ENCODE results near the gene STARD3NL.

The STARD3NL gene

DNA sequence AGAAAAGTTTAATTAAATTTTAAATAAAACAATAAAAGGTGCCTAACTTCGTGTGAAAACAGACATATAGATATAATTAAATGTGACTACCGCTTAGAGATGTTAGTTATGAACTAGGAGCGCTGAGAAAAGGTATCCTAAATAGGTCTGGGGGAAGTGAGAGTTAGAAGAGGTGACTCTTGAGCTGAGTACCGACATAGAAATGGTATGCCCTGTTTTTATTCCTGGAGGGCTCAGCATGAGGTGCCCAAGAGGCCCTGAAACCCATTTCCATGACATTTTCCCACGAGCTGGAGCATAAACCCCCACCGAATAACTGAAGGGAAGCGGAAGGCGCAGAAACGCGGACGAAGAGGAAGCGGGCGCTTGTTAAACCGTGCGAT lies 433 bp upstream of the STARD3NL start:
- Histone ChIP-seq H4K20me1 (ENCODE audit: insufficient read depth) (no peaks in the 10 kb centered on the region), H3K4me1 (ENCODE audit: low read depth, poor library complexity, severe bottlenecking) (peaks cover 15% of the 10 kb centered on the region)

GRCh38 chr7:38178695-38179344 lies 775 bp downstream of the STARD3NL start:
- Histone ChIP-seq H3K4me3 (IDR thresholded peaks at IDR 0.05; ENCODE audit: insufficient read depth, low read depth, low read length) (no peak overlapping the region), H3K27me3 (ENCODE audit: insufficient read depth, low read depth) (no peaks in the 10 kb centered on the region), H3K9ac (peak overlapping the region; percentile 53; the same call in 1 of the 2 replicates), H3K79me2 (ENCODE audit: insufficient read depth, low read depth) (no peaks in the 10 kb centered on the region), H3K27ac (no peak overlapping the region), H3K4me1 (ENCODE audit: low read depth, poor library complexity, severe bottlenecking) (peaks cover 15% of the 10 kb centered on the region), H2AFZ (ENCODE audit: low read depth) (peak overlapping the region; percentile 96), H3K4me2 (peak overlapping the region; percentile 67), H4K20me1 (ENCODE audit: insufficient read depth) (no peaks in the 10 kb centered on the region), H3K36me3 (ENCODE audit: insufficient read depth) (no peaks in the 10 kb centered on the region)
- TF ChIP-seq, protein P1, sequence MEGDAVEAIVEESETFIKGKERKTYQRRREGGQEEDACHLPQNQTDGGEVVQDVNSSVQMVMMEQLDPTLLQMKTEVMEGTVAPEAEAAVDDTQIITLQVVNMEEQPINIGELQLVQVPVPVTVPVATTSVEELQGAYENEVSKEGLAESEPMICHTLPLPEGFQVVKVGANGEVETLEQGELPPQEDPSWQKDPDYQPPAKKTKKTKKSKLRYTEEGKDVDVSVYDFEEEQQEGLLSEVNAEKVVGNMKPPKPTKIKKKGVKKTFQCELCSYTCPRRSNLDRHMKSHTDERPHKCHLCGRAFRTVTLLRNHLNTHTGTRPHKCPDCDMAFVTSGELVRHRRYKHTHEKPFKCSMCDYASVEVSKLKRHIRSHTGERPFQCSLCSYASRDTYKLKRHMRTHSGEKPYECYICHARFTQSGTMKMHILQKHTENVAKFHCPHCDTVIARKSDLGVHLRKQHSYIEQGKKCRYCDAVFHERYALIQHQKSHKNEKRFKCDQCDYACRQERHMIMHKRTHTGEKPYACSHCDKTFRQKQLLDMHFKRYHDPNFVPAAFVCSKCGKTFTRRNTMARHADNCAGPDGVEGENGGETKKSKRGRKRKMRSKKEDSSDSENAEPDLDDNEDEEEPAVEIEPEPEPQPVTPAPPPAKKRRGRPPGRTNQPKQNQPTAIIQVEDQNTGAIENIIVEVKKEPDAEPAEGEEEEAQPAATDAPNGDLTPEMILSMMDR (conservative IDR thresholded peaks at IDR 0.05; ENCODE audit: low read depth, low read length): no peak

More for the DNA sequence above, 433 bp upstream of the STARD3NL start:
- Histone ChIP-seq H3K9ac (peak overlapping the region; percentile 31; the same call in 1 of the 2 replicates), H2AFZ (ENCODE audit: low read depth) (peak overlapping the region; percentile 96), H3K4me3 (IDR thresholded peaks at IDR 0.05; ENCODE audit: insufficient read depth, low read depth, low read length) (no peak overlapping the region), H3K79me2 (ENCODE audit: insufficient read depth, low read depth) (no peaks in the 10 kb centered on the region), H3K27me3 (ENCODE audit: insufficient read depth, low read depth) (no peaks in the 10 kb centered on the region), H3K4me2 (peak overlapping the region; percentile 44), H3K27ac (peak overlapping the region; percentile 15; the same call in 1 of the 2 replicates), H3K36me3 (ENCODE audit: insufficient read depth) (no peaks in the 10 kb centered on the region)
- TF ChIP-seq, protein P1 (conservative IDR thresholded peaks at IDR 0.05; ENCODE audit: low read depth, low read length): no peak

DNA sequence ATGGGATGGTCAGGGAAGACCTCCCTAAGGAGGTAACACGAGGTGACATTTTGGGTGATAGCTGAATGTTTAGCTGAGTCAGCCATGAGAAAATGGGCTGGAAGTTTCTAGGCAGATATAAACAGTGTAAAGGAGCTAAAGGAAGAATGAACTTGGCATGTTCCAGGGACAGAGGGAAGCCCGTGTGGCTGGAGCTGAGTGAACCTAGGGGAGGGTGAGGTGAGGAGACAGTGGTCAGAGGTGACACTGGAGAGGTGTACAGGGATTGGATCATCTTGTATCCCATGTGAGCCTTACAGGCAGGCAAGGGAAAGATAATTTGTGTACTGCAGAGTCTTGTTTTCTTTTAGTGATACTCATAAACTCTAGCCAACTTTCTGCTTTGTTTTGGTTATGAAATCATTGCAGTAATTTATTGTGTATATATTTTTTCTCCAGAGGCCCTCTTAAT lies 1.8 kb downstream of the STARD3NL start:
- no peaks in the 10 kb centered on the region for H3K36me3 ChIP-seq (ENCODE audit: insufficient read depth)
- H3K9ac ChIP-seq: no peak overlapping the region
- H3K27ac ChIP-seq: no peak overlapping the region
- H3K27me3 ChIP-seq (ENCODE audit: insufficient read depth, low read depth): no peaks in the 10 kb centered on the region
- H3K4me2 ChIP-seq: peak overlapping the region; percentile 67; the same call in 1 of the 2 replicates
- no peak overlapping the region for H3K4me3 ChIP-seq (IDR thresholded peaks at IDR 0.05; ENCODE audit: insufficient read depth, low read depth, low read length)
- peaks cover 15% of the 10 kb centered on the region for H3K4me1 ChIP-seq (ENCODE audit: low read depth, poor library complexity, severe bottlenecking)
- no peak overlapping the region for H2AFZ ChIP-seq (ENCODE audit: low read depth)
- H4K20me1 ChIP-seq (ENCODE audit: insufficient read depth): no peaks in the 10 kb centered on the region
- TF ChIP-seq, protein P1 (conservative IDR thresholded peaks at IDR 0.05; ENCODE audit: low read depth, low read length): no peak
- no peaks in the 10 kb centered on the region for H3K79me2 ChIP-seq (ENCODE audit: insufficient read depth, low read depth)

- Histone ChIP-seq H3K9ac (no peak overlapping the region), H3K79me2 (ENCODE audit: insufficient read depth, low read depth) (0 out of 2 replicates have a peak, but pooled peaks cover 7% of the 10 kb centered on the region), H3K27ac (no peak overlapping the region), H3K4me3 (IDR thresholded peaks at IDR 0.05; ENCODE audit: insufficient read depth, low read depth, low read length) (no peak overlapping the region), H4K20me1 (ENCODE audit: insufficient read depth) (no peaks in the 10 kb centered on the region), H3K4me2 (no peak overlapping the region), H2AFZ (ENCODE audit: low read depth) (no peak overlapping the region), H3K4me1 (ENCODE audit: low read depth, poor library complexity, severe bottlenecking) (peaks cover 15% of the 10 kb centered on the region), H3K36me3 (ENCODE audit: insufficient read depth) (no peaks in the 10 kb centered on the region), H3K27me3 (ENCODE audit: insufficient read depth, low read depth) (no peaks in the 10 kb centered on the region)
- TF ChIP-seq, protein P1 (conservative IDR thresholded peaks at IDR 0.05; ENCODE audit: low read depth, low read length): no peak
Measured at GRCh38 chr7:38181111-38181510, 3.1 kb downstream of the STARD3NL start.

Data from KMS-11 (cell line).